Central memory CD8-positive, alpha-beta T cell (primary cell): ENCODE data around the gene LDLRAD4.

Source experiments
- ATAC-seq: fragments of 150-1000 bp; cut with Tn5 transposase; replicated peaks from 2 replicates; pipeline ENCODE4 v1.10.0; 2022; ENCODE audit warnings: mild to moderate bottlenecking, moderate FRiP score, moderate number of reproducible peaks; ENCODE audit not compliant: poor library complexity, severe bottlenecking; ENCODE audit errors: extremely low read depth
- DNase-seq, 2 donors: peaks; one replicate each; pipeline ENCODE4 v3.0.0; 2021; ENCODE audit warnings: low spot score in 2 of 2
- H3K27ac Mint-ChIP-seq: one replicate; pipeline ENCODE4 v1.8.0; 2022; ENCODE audit warnings: low read depth, mild to moderate bottlenecking, moderate library complexity, mixed read lengths
- H3K27me3 Mint-ChIP-seq: one replicate; pipeline ENCODE4 v1.8.0; 2022; ENCODE audit warnings: mixed read lengths
- H3K36me3 Mint-ChIP-seq: one replicate; pipeline ENCODE4 v1.8.0; 2022; ENCODE audit warnings: mild to moderate bottlenecking, moderate library complexity, mixed read lengths; ENCODE audit not compliant: insufficient read depth
- H3K4me1 Mint-ChIP-seq: one replicate; pipeline ENCODE4 v1.8.0; 2022; ENCODE audit warnings: mixed read lengths
- H3K4me3 Mint-ChIP-seq: one replicate; pipeline ENCODE4 v1.8.0; 2022; ENCODE audit warnings: mild to moderate bottlenecking, moderate library complexity, mixed read lengths
- H3K9me3 Mint-ChIP-seq: one replicate; pipeline ENCODE4 v1.8.0; 2022; ENCODE audit warnings: mixed read lengths

LDLRAD4 gene

GRCh38 chr18:13619505-13620205 is 401.1 kb downstream of the LDLRAD4 start:
- Mint-ChIP-seq H3K4me1 (peaks cover 25% of the 10 kb centered on the region), H3K27ac (no peak overlapping the region), H3K36me3 (peaks cover 10% of the 10 kb centered on the region), H3K27me3 (no peaks in the 10 kb centered on the region), H3K9me3 (no peaks in the 10 kb centered on the region), H3K4me3 (no peak overlapping the region)
- ATAC-seq (no peak), DNase-seq (no peak)

GRCh38 chr18:13620206-13620672 is 401.7 kb downstream of the LDLRAD4 start:
- no peak overlapping the region for H3K27ac Mint-ChIP-seq
- H3K27me3 Mint-ChIP-seq: no peaks in the 10 kb centered on the region
- H3K4me1 Mint-ChIP-seq: peaks cover 25% of the 10 kb centered on the region
- ATAC-seq (no peak), DNase-seq (no peak)
- peaks cover 11% of the 10 kb centered on the region for H3K36me3 Mint-ChIP-seq
- no peaks in the 10 kb centered on the region for H3K9me3 Mint-ChIP-seq
- H3K4me3 Mint-ChIP-seq: no peak overlapping the region

GRCh38 chr18:13620818-13621445 is 402.4 kb downstream of the LDLRAD4 start:
- peaks cover 11% of the 10 kb centered on the region for H3K36me3 Mint-ChIP-seq

GRCh38 chr18:13621446-13621849 is 402.9 kb downstream of the LDLRAD4 start:
- peaks cover 10% of the 10 kb centered on the region for H3K36me3 Mint-ChIP-seq
- H3K27ac Mint-ChIP-seq: no peak overlapping the region
- H3K9me3 Mint-ChIP-seq: no peaks in the 10 kb centered on the region

More at GRCh38 chr18:13620818-13621445, 402.4 kb downstream of the LDLRAD4 start:
- DNase-seq (no peak), ATAC-seq (no peak)
- Mint-ChIP-seq H3K27me3 (no peaks in the 10 kb centered on the region), H3K9me3 (no peaks in the 10 kb centered on the region), H3K4me1 (peaks cover 18% of the 10 kb centered on the region), H3K27ac (no peak overlapping the region), H3K4me3 (no peak overlapping the region)

GRCh38 chr18:13621886-13622619 is 403.5 kb downstream of the LDLRAD4 start:
- Mint-ChIP-seq H3K36me3 (peaks cover 10% of the 10 kb centered on the region), H3K4me1 (peaks cover 13% of the 10 kb centered on the region), H3K27ac (no peak overlapping the region), H3K4me3 (no peak overlapping the region), H3K9me3 (no peaks in the 10 kb centered on the region), H3K27me3 (no peaks in the 10 kb centered on the region)
- DNase-seq (no peak), ATAC-seq (no peak)

More at GRCh38 chr18:13621446-13621849, 402.9 kb downstream of the LDLRAD4 start:
- H3K4me3 Mint-ChIP-seq: no peak overlapping the region
- H3K4me1 Mint-ChIP-seq: peaks cover 13% of the 10 kb centered on the region
- DNase-seq: no peak
- H3K27me3 Mint-ChIP-seq: no peaks in the 10 kb centered on the region
- no peak for ATAC-seq

- Mint-ChIP-seq H3K4me3 (no peak overlapping the region), H3K4me1 (peaks cover 13% of the 10 kb centered on the region), H3K9me3 (no peaks in the 10 kb centered on the region), H3K27me3 (no peaks in the 10 kb centered on the region), H3K27ac (peak overlapping the region; percentile 29), H3K36me3 (peaks cover 10% of the 10 kb centered on the region)
- no peak for ATAC-seq
- DNase-seq: no peak
These were observed 404.2 kb downstream of the LDLRAD4 start for GRCh38 chr18:13622751-13623150.

GRCh38 chr18:13623348-13623747 is 404.8 kb downstream of the LDLRAD4 start:
- Mint-ChIP-seq H3K4me1 (peaks cover 13% of the 10 kb centered on the region), H3K4me3 (no peak overlapping the region), H3K27ac (peak overlapping the region; percentile 29), H3K27me3 (no peaks in the 10 kb centered on the region), H3K36me3 (peaks cover 12% of the 10 kb centered on the region), H3K9me3 (no peaks in the 10 kb centered on the region)
- no peak for DNase-seq
- ATAC-seq: no peak

GRCh38 chr18:13623871-13624270 is 405.3 kb downstream of the LDLRAD4 start:
- DNase-seq: no peak
- Mint-ChIP-seq H3K4me1 (peaks cover 13% of the 10 kb centered on the region), H3K36me3 (peaks cover 12% of the 10 kb centered on the region), H3K9me3 (no peaks in the 10 kb centered on the region), H3K27me3 (no peaks in the 10 kb centered on the region), H3K27ac (no peak overlapping the region), H3K4me3 (no peak overlapping the region)
- ATAC-seq: no peak

DNA sequence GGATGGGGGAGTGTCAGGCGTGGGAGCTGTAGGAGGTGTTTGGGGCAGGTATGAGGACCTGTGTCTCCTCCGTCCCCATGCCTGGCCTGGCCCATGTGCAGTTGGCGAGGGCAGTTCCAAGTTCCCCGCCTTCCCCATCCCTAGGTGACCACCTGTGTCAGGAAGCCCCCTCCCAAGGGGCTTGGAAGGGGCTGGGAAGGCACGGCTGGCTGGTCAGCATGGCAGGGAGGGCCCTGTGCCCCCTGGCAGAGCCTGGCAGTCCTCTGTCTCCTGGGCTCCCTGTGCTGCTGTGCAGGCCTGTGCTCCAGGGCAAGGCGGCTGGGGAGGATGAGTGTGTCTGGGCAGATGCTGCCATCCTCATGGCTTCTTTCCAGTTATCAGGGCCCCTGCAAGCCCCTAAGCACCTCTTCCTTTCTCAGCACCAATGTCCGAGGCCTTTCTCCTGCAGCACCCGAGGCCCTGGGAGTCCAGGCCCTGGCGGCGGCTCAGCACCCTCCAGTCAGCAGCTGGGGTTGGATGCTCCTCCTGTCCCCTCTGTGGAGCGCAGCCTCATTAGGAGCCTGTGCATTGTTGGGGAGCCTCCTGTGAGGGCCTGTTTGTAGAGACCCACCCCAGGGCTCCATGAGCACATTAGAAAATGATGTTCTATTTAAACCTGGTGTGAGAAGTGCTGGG is 406.1 kb downstream of the LDLRAD4 start:
- Mint-ChIP-seq H3K4me1 (peaks cover 13% of the 10 kb centered on the region), H3K27ac (no peak overlapping the region), H3K9me3 (no peaks in the 10 kb centered on the region), H3K4me3 (no peak overlapping the region), H3K36me3 (peaks cover 12% of the 10 kb centered on the region), H3K27me3 (no peaks in the 10 kb centered on the region)
- DNase-seq: no peak
- no peak for ATAC-seq

- Mint-ChIP-seq H3K4me1 (peaks cover 16% of the 10 kb centered on the region), H3K27me3 (no peaks in the 10 kb centered on the region), H3K9me3 (no peaks in the 10 kb centered on the region), H3K36me3 (peaks cover 9% of the 10 kb centered on the region), H3K27ac (no peak overlapping the region), H3K4me3 (no peak overlapping the region)
- DNase-seq: no peak
- no peak for ATAC-seq
These were observed 406.8 kb downstream of the LDLRAD4 start for GRCh38 chr18:13625355-13625754.

DNA sequence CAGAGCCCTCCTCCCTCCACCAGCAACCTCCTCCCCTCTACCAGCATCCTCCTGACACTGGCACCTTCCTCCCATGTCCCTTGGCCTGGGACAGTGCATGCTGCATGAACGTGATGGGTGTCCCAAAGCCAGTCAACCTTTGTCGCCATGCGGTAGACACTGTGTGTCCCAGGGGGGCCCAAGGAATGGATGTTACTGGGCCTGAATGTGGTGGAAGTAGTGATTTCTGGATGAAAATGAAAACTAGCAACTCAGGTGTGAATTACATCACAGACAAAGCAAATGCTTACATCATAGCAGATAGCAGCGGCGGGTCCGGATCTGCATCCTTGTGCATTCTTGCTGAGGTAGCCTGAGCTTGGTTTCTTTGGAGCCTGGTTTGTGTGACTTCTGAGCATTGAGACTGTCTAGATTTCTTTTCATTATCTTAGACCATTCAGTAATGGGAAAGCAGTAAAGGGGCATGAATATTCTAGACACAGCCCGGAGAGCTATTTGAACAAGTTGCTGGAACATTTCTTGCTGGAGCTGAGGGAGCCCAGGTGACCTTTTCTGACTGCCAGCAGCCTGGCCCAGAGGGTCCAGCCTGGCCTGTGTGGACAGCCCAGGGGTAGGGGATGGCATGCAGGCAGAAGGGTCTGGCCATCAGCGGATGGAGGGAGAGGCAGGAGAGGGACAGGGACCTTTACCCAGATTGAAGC is 407.4 kb downstream of the LDLRAD4 start:
- H3K4me1 Mint-ChIP-seq: peaks cover 13% of the 10 kb centered on the region
- H3K4me3 Mint-ChIP-seq: no peak overlapping the region
- no peak for ATAC-seq
- H3K36me3 Mint-ChIP-seq: peaks cover 6% of the 10 kb centered on the region
- H3K27me3 Mint-ChIP-seq: no peaks in the 10 kb centered on the region
- DNase-seq: no peak
- H3K9me3 Mint-ChIP-seq: no peaks in the 10 kb centered on the region
- peak overlapping the region; percentile 59 for H3K27ac Mint-ChIP-seq

- DNase-seq: no peak
- Mint-ChIP-seq H3K4me1 (peaks cover 13% of the 10 kb centered on the region), H3K27me3 (no peaks in the 10 kb centered on the region), H3K4me3 (no peak overlapping the region), H3K9me3 (no peaks in the 10 kb centered on the region), H3K27ac (peak overlapping the region; percentile 59), H3K36me3 (peaks cover 5% of the 10 kb centered on the region)
- ATAC-seq: no peak
These were observed 408.0 kb downstream of the LDLRAD4 start for GRCh38 chr18:13626544-13626908.
